Activated CD4-positive, alpha-beta memory T cell treated with anti-CD3 and anti-CD28 coated beads for 36 hours (primary cell): Measurements from ENCODE around the gene DKC1. TPM values are rescaled to one million over a fixed set of nuclear protein-coding genes. Genes with fewer than 3 reads are reported as not detected.

Source experiments
- CTCF ChIA-PET: fragments of 350-600 bp; sonication (Branson Sonifier 250); formaldehyde crosslinking; loops from one replicate; lab custom pipeline; 2021; ENCODE audit warnings: antibody characterized with exemption, inconsistent platforms; lab: Charles Lee
- POLR2A ChIA-PET: fragments of 350-600 bp; sonication (Branson Sonifier 250); formaldehyde crosslinking; loops from one replicate; lab custom pipeline; 2021; ENCODE audit warnings: antibody characterized with exemption; lab: Charles Lee
- DNase-seq: peaks from one replicate; pipeline ENCODE4 v3.0.0-alpha.2; 2020
- H3K27ac Mint-ChIP-seq: one replicate; pipeline ENCODE4 v1.8.0; 2021; ENCODE audit warnings: mixed read lengths
- H3K27me3 Mint-ChIP-seq: one replicate; pipeline ENCODE4 v1.8.0; 2021; ENCODE audit warnings: mixed read lengths
- H3K36me3 Mint-ChIP-seq: one replicate; pipeline ENCODE4 v1.8.0; 2021; ENCODE audit warnings: mixed read lengths
- H3K4me1 Mint-ChIP-seq: one replicate; pipeline ENCODE4 v1.8.0; 2021; ENCODE audit warnings: low read depth, mixed read lengths
- H3K4me3 Mint-ChIP-seq: one replicate; pipeline ENCODE4 v1.8.0; 2021; ENCODE audit warnings: mild to moderate bottlenecking, mixed read lengths
- H3K9me3 Mint-ChIP-seq: one replicate; pipeline ENCODE4 v1.8.0; 2021; ENCODE audit warnings: mixed read lengths
- intact Hi-C: fragments of 100-400 bp; cut with micrococcal nuclease; formaldehyde crosslinking; loops from one replicate; pipeline ENCODE4 v1.15.1; 2023
- total RNA-seq, 2 experiments: library from RNA; stranded (reverse); gene quantifications; one replicate each; pipeline ENCODE4 v1.2.3, GENCODE V29; 2021

DKC1 gene
- total RNA-seq, 2 experiments from 2014 or later: 94.0 to 95.5 TPM

DNA sequence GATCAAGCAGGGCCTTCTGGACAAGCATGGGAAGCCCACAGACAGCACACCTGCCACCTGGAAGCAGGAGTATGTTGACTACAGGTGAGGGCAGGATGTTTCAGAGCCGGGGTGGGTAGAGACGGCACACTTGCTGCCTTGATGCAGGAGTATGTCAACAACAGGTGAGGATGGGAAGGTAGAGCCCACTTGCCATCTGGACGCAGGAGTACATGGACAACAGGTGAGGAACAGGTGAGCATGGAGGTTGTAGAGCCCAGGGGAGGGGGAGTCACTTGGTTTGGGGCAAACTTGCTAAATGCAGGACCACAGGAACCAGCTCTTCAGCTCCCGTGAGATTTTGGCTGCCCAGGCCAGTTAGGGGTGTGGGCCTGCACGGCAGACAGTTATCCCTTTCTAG is 12.0 kb downstream of the DKC1 start:
- ChIA-PET POLR2A (no interaction called here), CTCF (no interaction called here)
- Mint-ChIP-seq H3K27me3 (no peaks in the 10 kb centered on the region), H3K4me1 (peaks cover 39% of the 10 kb centered on the region), H3K27ac (peak overlapping the region; percentile 15), H3K36me3 (peaks cover 48% of the 10 kb centered on the region), H3K4me3 (no peak overlapping the region), H3K9me3 (no peaks in the 10 kb centered on the region)
- intact Hi-C loops: no loop called here
- no peak for DNase-seq

DNA sequence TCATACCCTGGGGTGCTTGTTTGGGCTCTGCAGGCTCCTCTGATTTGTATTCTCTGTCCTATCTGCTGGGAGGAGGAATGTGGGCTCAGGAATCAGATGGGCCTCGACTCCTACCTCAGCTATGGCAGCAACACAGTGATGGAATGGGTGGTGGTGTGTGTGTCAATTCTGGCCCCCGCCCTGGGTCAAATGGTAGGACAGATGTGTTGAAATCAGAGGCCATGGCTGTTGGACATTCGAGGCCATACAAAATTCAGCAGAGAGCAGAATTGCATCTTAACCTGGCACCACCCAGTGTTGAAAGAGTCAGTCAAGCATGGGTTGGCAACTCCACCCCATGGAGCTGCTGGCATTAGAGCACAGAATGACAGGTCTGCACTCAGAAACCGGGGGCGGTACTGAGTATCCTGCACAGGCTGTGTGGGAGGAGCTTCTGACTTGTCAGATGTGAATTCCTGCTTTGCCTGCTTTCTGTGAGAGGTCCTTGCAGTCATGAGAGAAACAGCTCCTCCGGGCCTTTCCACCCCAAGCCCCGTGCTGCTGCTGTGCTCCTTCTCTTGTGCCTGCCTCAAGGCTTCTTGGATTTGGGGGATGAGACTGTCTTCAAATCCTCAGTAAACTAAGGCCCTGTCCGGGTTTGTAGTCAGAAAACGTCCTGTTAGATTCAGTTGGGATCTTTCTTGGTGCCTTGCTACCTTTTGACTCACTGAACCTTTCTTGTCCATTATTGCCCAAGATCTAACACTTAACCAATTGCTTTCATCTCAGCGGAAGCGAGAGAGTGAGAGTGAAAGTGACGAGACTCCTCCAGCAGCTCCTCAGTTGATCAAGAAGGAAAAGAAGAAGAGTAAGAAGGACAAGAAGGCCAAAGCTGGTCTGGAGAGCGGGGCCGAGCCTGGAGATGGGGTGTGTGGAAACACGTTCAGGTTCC is 13.0 kb downstream of the DKC1 start:
- peaks cover 42% of the 10 kb centered on the region for H3K36me3 Mint-ChIP-seq
- intact Hi-C loops: loop anchor here (2.0 kb wide), 1 partner anchor 65 kb away; no protein-coding TSS in a partner anchor
- POLR2A ChIA-PET: interaction anchor here (1.1 to 2.1 kb wide), 4 partner anchors 9 to 29 kb away, joined by 3 to 11 read pairs (median 4); partner anchors contain the start of gene MPP1
- no peaks in the 10 kb centered on the region for H3K9me3 Mint-ChIP-seq
- H3K27ac Mint-ChIP-seq: peak overlapping the region; percentile 78
- DNase-seq: peak; percentile 62
- CTCF ChIA-PET: interaction anchor here (1.3 to 2.1 kb wide), 4 partner anchors 11 to 66 kb away, joined by 3 to 6 read pairs (median 4); partner anchors contain the start of gene DKC1
- H3K4me3 Mint-ChIP-seq: no peak overlapping the region
- H3K27me3 Mint-ChIP-seq: no peaks in the 10 kb centered on the region
- peaks cover 37% of the 10 kb centered on the region for H3K4me1 Mint-ChIP-seq

DNA sequence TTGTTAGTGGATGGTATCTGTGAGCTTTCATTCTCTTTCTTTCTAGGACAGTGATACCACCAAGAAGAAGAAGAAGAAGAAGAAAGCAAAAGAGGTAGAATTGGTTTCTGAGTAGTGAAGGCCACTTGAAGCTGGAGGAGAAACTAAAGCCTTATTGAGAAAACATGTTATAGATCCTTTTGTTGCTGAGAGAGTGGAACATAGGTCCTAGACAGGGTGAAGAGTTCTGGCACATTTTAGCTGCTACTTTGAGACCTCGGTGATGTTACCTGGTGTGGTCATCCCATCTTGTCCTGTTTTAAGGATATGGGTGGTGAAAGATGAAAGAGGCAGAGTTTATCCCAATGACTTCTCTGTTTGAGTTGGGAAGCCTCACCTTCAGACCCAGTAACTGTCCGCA is 14.1 kb downstream of the DKC1 start:
- Mint-ChIP-seq H3K9me3 (no peaks in the 10 kb centered on the region), H3K27ac (peak overlapping the region; percentile 49), H3K4me3 (no peak overlapping the region), H3K27me3 (no peaks in the 10 kb centered on the region), H3K4me1 (peaks cover 31% of the 10 kb centered on the region), H3K36me3 (peaks cover 37% of the 10 kb centered on the region)
- POLR2A ChIA-PET: interaction anchor here (0.7 to 2.1 kb wide), 4 partner anchors 9 to 28 kb away, joined by 3 to 11 read pairs (median 4); partner anchors contain the start of gene MPP1
- CTCF ChIA-PET: interaction anchor here (1.6 to 2.1 kb wide), 2 partner anchors 14 to 65 kb away, joined by 5 to 6 read pairs; partner anchors contain the start of gene DKC1
- no peak for DNase-seq
- intact Hi-C loops: loop anchor here (2.0 kb wide), 1 partner anchor 64 kb away; no protein-coding TSS in a partner anchor

DNA sequence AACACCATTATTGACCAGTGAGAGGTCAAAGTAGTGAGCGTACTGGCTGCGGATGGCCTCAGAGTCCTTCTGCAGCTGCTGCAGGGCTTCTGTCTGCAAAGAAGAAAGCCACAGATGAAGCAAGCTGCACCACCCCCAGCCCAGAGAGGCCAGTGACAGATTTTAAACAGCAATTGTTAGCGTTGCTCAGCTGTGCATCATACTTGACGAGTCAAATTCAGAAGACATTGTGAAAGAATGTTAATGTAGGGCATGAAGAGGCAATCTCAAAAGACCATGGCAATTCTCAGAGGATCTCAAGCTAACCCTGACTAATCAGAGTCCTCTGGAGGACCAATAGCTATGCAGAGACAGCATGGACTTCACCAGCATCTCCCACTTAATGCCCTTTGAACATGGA is 16.6 kb downstream of the DKC1 start:
- Mint-ChIP-seq H3K4me3 (no peak overlapping the region), H3K9me3 (no peaks in the 10 kb centered on the region), H3K36me3 (peaks cover 27% of the 10 kb centered on the region), H3K4me1 (peaks cover 32% of the 10 kb centered on the region), H3K27ac (no peak overlapping the region), H3K27me3 (no peaks in the 10 kb centered on the region)
- ChIA-PET CTCF (no interaction called here), POLR2A (interaction anchor here (0.9 kb wide), 1 partner anchor 18 kb away, joined by 3 read pairs; no protein-coding TSS in a partner anchor)
- intact Hi-C loops: no loop called here
- no peak for DNase-seq

DNA sequence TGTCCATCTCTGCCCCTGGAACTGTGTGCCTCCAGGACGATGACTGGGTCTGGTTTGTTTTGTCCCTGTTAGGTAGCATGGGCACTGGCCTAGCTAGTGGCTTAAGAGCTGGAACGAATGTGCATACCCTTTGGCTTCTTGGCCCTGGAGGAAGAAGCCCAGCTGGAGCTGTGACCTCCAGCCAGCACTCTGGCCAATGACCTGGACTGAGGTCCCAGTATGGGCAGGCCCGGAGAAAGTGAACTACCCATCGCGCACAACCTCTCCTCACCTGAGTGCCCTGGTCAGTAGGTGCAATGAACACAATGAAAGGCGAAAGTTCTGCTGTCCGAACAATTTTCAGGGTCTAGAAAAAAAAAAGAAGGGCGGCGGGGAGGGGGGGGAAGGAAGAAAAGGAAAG is 18.3 kb downstream of the DKC1 start:
- intact Hi-C loops: no loop called here
- Mint-ChIP-seq H3K4me1 (peaks cover 16% of the 10 kb centered on the region), H3K36me3 (peaks cover 15% of the 10 kb centered on the region), H3K4me3 (no peak overlapping the region), H3K27me3 (no peaks in the 10 kb centered on the region), H3K9me3 (no peaks in the 10 kb centered on the region), H3K27ac (no peak overlapping the region)
- POLR2A ChIA-PET: no interaction called here
- CTCF ChIA-PET: no interaction called here
- DNase-seq: no peak

DNA sequence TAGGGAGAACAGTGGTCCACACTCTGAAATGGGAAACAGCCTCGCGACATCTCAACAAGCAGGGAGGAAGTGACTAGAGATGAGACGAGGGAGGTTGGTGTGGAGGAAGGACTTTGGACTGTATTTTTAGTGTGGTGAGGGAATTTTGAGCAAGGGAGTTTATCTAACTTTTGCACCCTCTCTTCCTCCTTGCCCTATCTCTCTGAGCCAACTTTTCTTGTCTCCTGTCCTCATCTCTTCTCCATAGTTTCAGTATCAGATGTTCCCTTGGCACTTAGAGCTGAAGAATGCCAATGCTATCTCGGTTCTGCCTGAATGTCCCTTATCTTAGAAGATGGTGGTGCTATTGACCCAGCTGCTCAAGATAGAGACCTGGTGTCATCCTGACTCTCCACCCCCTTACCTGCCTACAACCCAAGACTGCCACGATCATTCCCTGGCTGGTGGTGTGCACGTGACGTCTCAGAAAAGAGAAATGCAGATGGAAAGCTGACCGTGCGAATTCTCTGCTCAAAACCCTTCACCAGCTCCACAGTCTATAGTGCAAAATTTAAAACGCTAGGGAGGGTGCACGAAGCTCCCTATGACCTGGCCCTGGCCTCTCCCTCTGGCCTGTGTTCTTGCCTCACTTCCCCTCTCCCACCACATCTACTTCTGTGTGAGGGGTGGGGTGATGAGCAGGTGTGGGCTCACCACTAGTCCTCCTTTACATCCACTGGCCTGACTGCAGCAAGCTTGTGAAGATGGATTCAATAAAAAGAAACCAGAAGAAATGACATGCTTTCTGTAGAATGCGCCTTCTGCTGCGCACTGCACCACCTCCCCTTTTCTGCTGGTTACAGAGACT is 21.7 kb downstream of the DKC1 start:
- Mint-ChIP-seq H3K36me3 (no peaks in the 10 kb centered on the region), H3K4me1 (peaks cover 13% of the 10 kb centered on the region), H3K9me3 (no peaks in the 10 kb centered on the region), H3K27ac (no peak overlapping the region), H3K27me3 (no peaks in the 10 kb centered on the region), H3K4me3 (no peak overlapping the region)
- intact Hi-C loops: no loop called here
- CTCF ChIA-PET: no interaction called here
- DNase-seq: no peak
- POLR2A ChIA-PET: no interaction called here

DNA sequence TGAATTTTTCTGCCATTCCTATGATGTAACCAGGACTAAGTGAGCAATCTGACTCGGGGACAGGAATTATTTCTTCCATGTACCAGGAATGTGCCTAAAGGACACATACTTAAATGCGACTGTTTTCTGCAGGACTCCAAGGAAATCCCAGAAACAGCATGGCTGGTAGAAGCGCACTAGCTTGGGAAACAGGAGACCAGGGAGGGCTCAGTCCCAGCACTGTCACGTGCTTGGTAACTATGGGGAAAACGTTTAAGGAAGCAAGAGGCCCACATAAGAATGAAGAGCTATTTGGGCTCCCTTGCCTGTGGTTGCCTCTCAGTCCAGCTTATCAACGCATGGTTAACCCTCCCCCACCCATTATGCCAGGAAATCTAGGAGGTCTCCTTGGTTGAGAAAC is 23.1 kb downstream of the DKC1 start:
- intact Hi-C loops: no loop called here
- ChIA-PET POLR2A (no interaction called here), CTCF (interaction anchor here (1.4 kb wide), 1 partner anchor 69 kb away, joined by 3 read pairs; no protein-coding TSS in a partner anchor)
- Mint-ChIP-seq H3K9me3 (no peaks in the 10 kb centered on the region), H3K27me3 (no peaks in the 10 kb centered on the region), H3K4me1 (peaks cover 13% of the 10 kb centered on the region), H3K4me3 (no peak overlapping the region), H3K36me3 (no peaks in the 10 kb centered on the region), H3K27ac (no peak overlapping the region)
- DNase-seq: no peak

DNA sequence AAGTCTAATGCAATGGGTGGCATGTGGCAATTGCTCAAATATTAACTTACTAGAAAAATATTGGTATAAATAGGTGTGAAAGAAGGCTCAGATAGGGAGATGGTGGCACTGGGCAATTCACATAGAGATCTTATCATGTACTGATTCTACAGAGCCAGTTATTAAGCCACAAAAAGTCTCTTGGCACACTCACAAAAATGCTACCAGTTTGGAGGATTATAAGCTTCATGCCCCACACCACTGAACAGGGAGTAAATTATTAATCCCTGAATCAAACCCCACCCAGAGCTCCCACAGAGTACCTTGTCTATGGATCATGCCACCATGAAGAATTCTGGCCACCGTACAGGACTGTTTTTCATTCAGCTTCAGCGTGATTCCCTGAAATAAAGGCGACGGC is 28.8 kb downstream of the DKC1 start:
- ChIA-PET CTCF (no interaction called here), POLR2A (no interaction called here)
- Mint-ChIP-seq H3K4me1 (no peaks in the 10 kb centered on the region), H3K9me3 (no peaks in the 10 kb centered on the region), H3K36me3 (no peaks in the 10 kb centered on the region), H3K4me3 (no peak overlapping the region), H3K27ac (no peak overlapping the region), H3K27me3 (no peaks in the 10 kb centered on the region)
- no peak for DNase-seq
- intact Hi-C loops: no loop called here

DNA sequence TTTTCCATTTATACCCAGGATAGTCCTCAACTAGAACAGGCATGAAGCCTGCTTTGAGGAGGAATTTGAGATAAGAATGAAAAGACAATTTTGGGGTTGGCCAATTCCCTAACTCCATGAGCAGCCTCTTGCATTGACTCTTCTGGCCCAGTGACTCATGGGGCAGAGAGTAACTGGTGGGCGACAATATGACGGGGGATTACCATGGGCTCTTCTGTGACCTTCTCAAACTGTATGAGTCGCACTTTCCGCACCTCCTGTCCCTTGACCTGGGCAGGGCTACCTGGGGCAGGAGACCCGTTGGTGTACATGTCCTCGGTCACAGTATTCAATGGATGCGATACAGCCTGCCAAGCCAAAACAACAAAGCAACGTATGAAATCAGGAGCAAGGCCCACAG is 29.3 kb downstream of the DKC1 start:
- POLR2A ChIA-PET: no interaction called here
- CTCF ChIA-PET: no interaction called here

DNA sequence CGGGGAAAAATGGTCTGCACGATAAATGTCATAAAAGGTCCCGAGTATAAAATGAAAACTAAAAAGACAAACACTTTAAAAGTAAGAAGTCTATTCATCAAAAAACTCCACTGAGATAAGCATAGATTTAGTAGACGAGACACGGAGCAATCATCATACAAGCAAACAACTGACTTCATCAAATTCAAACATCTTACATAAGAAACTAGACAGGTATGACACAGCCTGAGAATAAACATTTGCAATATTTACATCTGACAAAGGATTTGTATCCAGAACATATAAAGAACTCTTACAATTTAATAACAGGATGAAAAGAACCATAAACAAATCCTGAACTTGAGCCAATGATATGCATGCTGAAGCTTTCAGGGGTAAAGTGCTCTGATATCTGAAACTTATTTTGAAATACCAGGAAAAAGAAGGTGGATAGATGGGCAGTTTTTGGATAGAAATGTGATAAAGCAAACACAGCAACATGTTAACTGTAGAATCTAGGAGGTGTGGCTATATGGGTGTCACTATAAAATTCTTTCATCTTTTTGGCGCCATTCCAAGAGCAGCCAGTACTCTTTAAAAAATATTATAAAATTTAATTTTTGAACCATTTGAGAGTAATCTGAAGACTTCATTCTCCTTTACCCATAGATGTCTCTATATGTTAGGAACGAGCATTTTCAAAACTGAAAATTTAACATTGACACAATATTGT is 30.6 kb downstream of the DKC1 start:
- Mint-ChIP-seq H3K27me3 (no peaks in the 10 kb centered on the region), H3K4me3 (no peak overlapping the region)

More for the DNA sequence above, 29.3 kb downstream of the DKC1 start:
- Mint-ChIP-seq H3K4me3 (no peak overlapping the region), H3K27ac (no peak overlapping the region), H3K9me3 (no peaks in the 10 kb centered on the region), H3K27me3 (no peaks in the 10 kb centered on the region), H3K36me3 (no peaks in the 10 kb centered on the region), H3K4me1 (no peaks in the 10 kb centered on the region)
- no peak for DNase-seq
- intact Hi-C loops: no loop called here

DNA sequence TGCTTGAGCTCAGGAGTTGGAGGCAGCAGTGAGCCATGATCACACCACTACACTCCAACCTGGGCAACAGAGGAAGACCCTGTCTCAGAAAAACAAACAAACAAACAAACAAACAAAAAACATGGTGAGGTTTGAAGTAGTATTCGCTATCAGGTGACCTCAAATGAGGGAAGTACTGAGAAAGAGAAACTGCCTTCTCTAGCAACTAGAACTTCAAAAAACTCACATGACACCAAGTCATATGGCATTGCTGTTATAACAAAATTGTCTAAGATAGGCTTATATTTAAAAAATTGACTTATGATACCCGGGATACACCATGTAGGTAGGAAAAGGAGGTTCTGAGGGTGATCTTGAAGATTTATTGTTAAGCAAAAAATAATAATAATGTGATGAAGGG is 32.4 kb downstream of the DKC1 start:
- H3K36me3 Mint-ChIP-seq: no peaks in the 10 kb centered on the region
- DNase-seq: no peak
- H3K27me3 Mint-ChIP-seq: no peaks in the 10 kb centered on the region
- ChIA-PET POLR2A (no interaction called here), CTCF (no interaction called here)
- intact Hi-C loops: no loop called here
- no peaks in the 10 kb centered on the region for H3K9me3 Mint-ChIP-seq
- H3K4me1 Mint-ChIP-seq: peaks cover 19% of the 10 kb centered on the region
- no peak overlapping the region for H3K4me3 Mint-ChIP-seq
- no peak overlapping the region for H3K27ac Mint-ChIP-seq

More for the DNA sequence above, 30.6 kb downstream of the DKC1 start:
- no peak for DNase-seq
- POLR2A ChIA-PET: no interaction called here
- Mint-ChIP-seq H3K27ac (no peak overlapping the region), H3K4me1 (peaks cover 4% of the 10 kb centered on the region), H3K36me3 (no peaks in the 10 kb centered on the region), H3K9me3 (no peaks in the 10 kb centered on the region)
- intact Hi-C loops: no loop called here
- CTCF ChIA-PET: interaction anchor here (0.6 kb wide), 1 partner anchor 1181 kb away, joined by 3 read pairs; no protein-coding TSS in a partner anchor
